Stomach (tissue), 9 donors: ENCODE data around the gene TGIF1. TPM values are rescaled to one million over a fixed set of nuclear protein-coding genes. Genes with fewer than 3 reads are reported as not detected.

Source experiments
- DNase-seq, 2 donors: peaks; one replicate each; pipeline versions ENCODE4 v3.0.0 to v3.0.0-alpha.2; 2013 to 2019
- H3K27ac ChIP-seq, 5 donors: fragments of 200-600 bp in 4 of 5; sonication (generic) in 4 of 5; one replicate each; pipeline ENCODE4 v1.5.1; 2013 to 2019; ENCODE audit warnings: mild to moderate bottlenecking in 1 of 5, moderate library complexity in 1 of 5
- H3K27me3 ChIP-seq, 3 donors: fragments of 200-600 bp; sonication (generic); one replicate each; pipeline ENCODE4 v1.5.1; 2017 to 2019; ENCODE audit warnings: mixed run types in 1 of 3
- H3K36me3 ChIP-seq, 4 donors: fragments of 200-600 bp; sonication (generic); 1 replicate in 3 of 4; 2 replicates in 1 of 4; pipeline ENCODE4 v1.5.1; 2016 to 2019
- H3K4me1 ChIP-seq, 4 donors: fragments of 200-600 bp; sonication (generic); one replicate each; pipeline ENCODE4 v1.5.1; 2016 to 2019
- H3K4me3 ChIP-seq, 4 donors: fragments of 200-600 bp; sonication (generic) in 3 of 4; one replicate each; pipeline ENCODE4 v1.5.1; 2016 to 2019; ENCODE audit warnings: mild to moderate bottlenecking in 1 of 4
- H3K9me3 ChIP-seq, 4 donors: fragments of 200-600 bp; sonication (generic); one replicate each; pipeline ENCODE4 v1.5.1; 2016 to 2019
- EP300 ChIP-seq: sonication (generic); formaldehyde crosslinking; IDR thresholded peaks from one replicate; pipeline ENCODE4 v1.6.1; 2017; ENCODE audit warnings: antibody characterized with exemption
- POLR2A ChIP-seq, 4 donors: fragments of 450-650 bp; IDR thresholded peaks; one replicate each; pipeline ENCODE4 v1.6.1; 2016; ENCODE audit warnings: antibody characterized with exemption in 4 of 4, control low read depth in 2 of 4, mild to moderate bottlenecking in 1 of 4, moderate library complexity in 1 of 4
- POLR2AphosphoS5 ChIP-seq, 3 donors: sonication (generic); formaldehyde crosslinking; IDR thresholded peaks; one replicate each; pipeline ENCODE4 v1.6.1; 2016; ENCODE audit warnings: antibody characterized with exemption in 3 of 3
- WGBS, 5 donors: extraction: QIAGEN DNeasy Blood & Tissue Kit in 3 of 5; methylation state at CpG; one replicate each; pipeline versions ENCODE4 v1.1.5 to v1.1.7; 2013 to 2018; 5-methylcytosine and 5-hydroxymethylcytosine counted together
- intact Hi-C: fragments of 100-400 bp; cut with DNase I; formaldehyde crosslinking; loops from one replicate; pipeline ENCODE4 v1.15.1; 2023; ENCODE audit warnings: low total_unique reads
- polyA plus RNA-seq, 3 donors: library from polyadenylated mRNA; stranded (reverse); fragments of 200-250 nt; gene quantifications; one replicate each; pipeline ENCODE4 v1.2.3, GENCODE V29; 2013
- total RNA-seq, 5 donors: library from RNA; depleted of rRNA; stranded (reverse); fragments of >200 nt; gene quantifications; one replicate each; pipeline versions ENCODE4 v1.1.0 to v1.2.3, GENCODE V29; 2014 to 2016
- TF ChIP-seq, protein P1 (sequence below), 7 experiments: fragments of 450-650 bp in 4 of 7; fragments of 200-600 bp in 3 of 7; sonication (generic) in 3 of 7; IDR thresholded peaks; one replicate each; pipeline ENCODE4 v1.5.1; 2016 to 2019; ENCODE audit warnings: antibody characterized with exemption in 7 of 7, control low read depth in 2 of 7, mild to moderate bottlenecking in 1 of 7
- donor health status: healthy with polysubstance abuse.
- donor health status: Bipolar disorder and iron deficiency.
- donor health status: healthy.

TGIF1 gene
- total and polyA plus RNA-seq, 8 donors, result 18.7 to 87.6 (median 55.2) TPM

GRCh38 chr18:3402982-3403451, 47.0 kb upstream of the TGIF1 start:
- intact Hi-C loops, result no loop called here
- Histone ChIP-seq H3K4me3 (no peak overlapping the region), H3K27ac (no peak overlapping the region), H3K4me1 (no peaks in the 10 kb centered on the region), H3K27me3 (no peaks in the 10 kb centered on the region), H3K36me3 (no peaks in the 10 kb centered on the region), H3K9me3 (no peaks in the 10 kb centered on the region)
- 50 to 78% (median 77%) methylated on average over 1 of the region's 1 CpG for WGBS, 5 donors
- no peak for DNase-seq
- TF ChIP-seq, protein P1, sequence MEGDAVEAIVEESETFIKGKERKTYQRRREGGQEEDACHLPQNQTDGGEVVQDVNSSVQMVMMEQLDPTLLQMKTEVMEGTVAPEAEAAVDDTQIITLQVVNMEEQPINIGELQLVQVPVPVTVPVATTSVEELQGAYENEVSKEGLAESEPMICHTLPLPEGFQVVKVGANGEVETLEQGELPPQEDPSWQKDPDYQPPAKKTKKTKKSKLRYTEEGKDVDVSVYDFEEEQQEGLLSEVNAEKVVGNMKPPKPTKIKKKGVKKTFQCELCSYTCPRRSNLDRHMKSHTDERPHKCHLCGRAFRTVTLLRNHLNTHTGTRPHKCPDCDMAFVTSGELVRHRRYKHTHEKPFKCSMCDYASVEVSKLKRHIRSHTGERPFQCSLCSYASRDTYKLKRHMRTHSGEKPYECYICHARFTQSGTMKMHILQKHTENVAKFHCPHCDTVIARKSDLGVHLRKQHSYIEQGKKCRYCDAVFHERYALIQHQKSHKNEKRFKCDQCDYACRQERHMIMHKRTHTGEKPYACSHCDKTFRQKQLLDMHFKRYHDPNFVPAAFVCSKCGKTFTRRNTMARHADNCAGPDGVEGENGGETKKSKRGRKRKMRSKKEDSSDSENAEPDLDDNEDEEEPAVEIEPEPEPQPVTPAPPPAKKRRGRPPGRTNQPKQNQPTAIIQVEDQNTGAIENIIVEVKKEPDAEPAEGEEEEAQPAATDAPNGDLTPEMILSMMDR (IDR thresholded peaks at IDR 0.05), result no peak
- TF ChIP-seq POLR2AphosphoS5 (IDR thresholded peaks at IDR 0.05), result no peak
- no peak for TF ChIP-seq POLR2A (IDR thresholded peaks at IDR 0.05)
- no peak for TF ChIP-seq EP300

DNA sequence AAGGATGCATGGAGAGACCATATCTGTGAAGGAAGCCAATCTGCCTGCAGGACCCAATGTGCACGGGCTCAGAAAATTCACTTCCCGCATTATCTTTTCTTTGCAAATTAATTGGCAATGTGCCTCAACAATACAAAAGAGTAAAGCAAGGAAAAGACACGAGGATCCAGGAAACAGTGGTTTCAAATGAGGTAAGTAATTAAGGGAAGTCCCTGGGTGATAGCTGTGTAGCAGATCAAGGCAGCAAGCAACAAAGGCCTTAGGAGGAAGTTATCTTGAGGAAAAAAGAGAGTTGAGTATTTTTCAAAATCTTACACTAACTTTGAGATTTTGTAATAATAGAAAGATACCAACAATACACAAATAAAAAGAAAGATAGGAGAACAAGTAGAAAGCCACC, 44.3 kb upstream of the TGIF1 start:
- no peak for DNase-seq
- no peaks in the 10 kb centered on the region for H3K36me3 ChIP-seq
- no peak overlapping the region for H3K4me3 ChIP-seq
- H3K27me3 ChIP-seq, result no peaks in the 10 kb centered on the region
- TF ChIP-seq POLR2A (IDR thresholded peaks at IDR 0.05) (no peak), POLR2AphosphoS5 (IDR thresholded peaks at IDR 0.05) (no peak)
- TF ChIP-seq, protein P1 (IDR thresholded peaks at IDR 0.05), result no peak
- H3K9me3 ChIP-seq, result no peaks in the 10 kb centered on the region
- H3K27ac ChIP-seq, result no peak overlapping the region
- 12 to 21% (median 18%) methylated on average over 3 of the region's 3 CpGs for WGBS, 5 donors
- no peaks in the 10 kb centered on the region for H3K4me1 ChIP-seq
- intact Hi-C loops, result no loop called here

- TF ChIP-seq POLR2A (IDR thresholded peaks at IDR 0.05) (no peak), POLR2AphosphoS5 (IDR thresholded peaks at IDR 0.05) (no peak), EP300 (no peak)
- TF ChIP-seq, protein P1 (IDR thresholded peaks at IDR 0.05), result no peak
- no peak for DNase-seq
- H3K27me3 ChIP-seq, result peaks cover 0 to 11% (median 0%) of the 10 kb centered on the region in 3 donors
- WGBS, 5 donors, result 90 to 98% (median 97%) methylated on average over 3 of the region's 3 CpGs
- H3K27ac ChIP-seq, result no peak overlapping the region
- intact Hi-C loops, result no loop called here
- peaks cover 0 to 16% (median 6%) of the 10 kb centered on the region in 4 donors for H3K4me1 ChIP-seq
- H3K9me3 ChIP-seq, result no peaks in the 10 kb centered on the region
- H3K4me3 ChIP-seq, result no peak overlapping the region
- H3K36me3 ChIP-seq, result no peaks in the 10 kb centered on the region
Observed at GRCh38 chr18:3408107-3408506, 41.9 kb upstream of the TGIF1 start.

DNA sequence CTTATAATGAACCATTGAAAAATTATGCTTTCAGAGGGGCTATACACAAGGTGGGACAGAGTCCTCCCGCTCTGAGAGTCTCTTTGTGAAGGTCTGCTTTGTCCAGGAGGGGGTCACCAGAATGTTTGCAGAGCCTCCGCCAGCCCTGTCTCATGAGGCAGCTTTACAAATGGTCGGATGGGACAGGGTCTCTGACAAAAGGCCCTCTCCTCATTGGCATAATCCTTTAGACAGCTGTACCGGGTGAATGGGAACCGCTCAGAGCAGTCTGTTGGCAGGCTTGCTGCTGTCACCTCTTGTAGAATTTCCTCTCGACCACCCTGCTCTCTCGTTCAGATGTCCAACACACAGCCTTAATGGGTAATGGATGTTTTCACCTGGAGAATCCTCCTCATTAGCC, 40.2 kb upstream of the TGIF1 start:
- TF ChIP-seq POLR2A (IDR thresholded peaks at IDR 0.05) (no peak), EP300 (no peak), POLR2AphosphoS5 (IDR thresholded peaks at IDR 0.05) (no peak)
- TF ChIP-seq, protein P1 (IDR thresholded peaks at IDR 0.05), result no peak
- 87 to 93% (median 88%) methylated on average over 7 of the region's 7 CpGs for WGBS, 5 donors
- Histone ChIP-seq H3K4me1 (peaks cover 0 to 16% (median 6%) of the 10 kb centered on the region in 4 donors), H3K36me3 (no peaks in the 10 kb centered on the region), H3K4me3 (no peak overlapping the region), H3K27ac (no peak overlapping the region), H3K9me3 (no peaks in the 10 kb centered on the region), H3K27me3 (peaks cover 0 to 11% (median 0%) of the 10 kb centered on the region in 3 donors)
- intact Hi-C loops, result no loop called here
- no peak for DNase-seq
